Naive thymus-derived CD8-positive, alpha-beta T cell (primary cell): Measurements from ENCODE around the gene KIF13A. TPM values are rescaled to one million over a fixed set of nuclear protein-coding genes. Genes with fewer than 3 reads are reported as not detected.
A peak's percentile ranks its signal among the peaks of the same experiment; 100 is the strongest.
"Not testable (repeated sequence)": the region's sequence is repeated elsewhere in the genome, so short reads cannot be mapped to it uniquely, and the experiment has no call there.

Experiments
- ATAC-seq, 2 donors: fragments of 150-1000 bp; cut with Tn5 transposase in 1 of 2; sonication (Bioruptor Pico), chemical (Tn5 transposase) in 1 of 2; 1 replicate in 1 of 2; 2 replicates in 1 of 2; pipeline ENCODE4 v1.10.0; 2021; ENCODE audit warnings: mild to moderate bottlenecking in 2 of 2, moderate library complexity in 2 of 2
- POLR2A ChIA-PET: fragments of 350-600 bp; sonication (Branson Sonifier 250); formaldehyde crosslinking; loops from one replicate; lab custom pipeline; 2021; ENCODE audit warnings: antibody characterized with exemption; lab: Charles Lee
- DNase-seq, 10 donors: peaks; one replicate each; pipeline versions ENCODE4 v3.0.0 to v3.0.0-alpha.2; 2020 to 2022
- H3K27ac Mint-ChIP-seq, 10 donors: one replicate each; pipeline ENCODE4 v1.8.0; 2020 to 2022; ENCODE audit warnings: mild to moderate bottlenecking in 10 of 10, mixed read lengths in 10 of 10, moderate library complexity in 4 of 10, inconsistent platforms in 1 of 10
- H3K27me3 Mint-ChIP-seq, 5 donors: one replicate each; pipeline ENCODE4 v1.8.0; 2021 to 2022; ENCODE audit warnings: mixed read lengths in 5 of 5
- H3K36me3 Mint-ChIP-seq, 3 donors: one replicate each; pipeline ENCODE4 v1.8.0; 2020 to 2022; ENCODE audit warnings: mixed read lengths in 3 of 3, mild to moderate bottlenecking in 2 of 3, inconsistent platforms in 1 of 3
- H3K4me1 Mint-ChIP-seq, 4 donors: one replicate each; pipeline ENCODE4 v1.8.0; 2021 to 2022; ENCODE audit warnings: mixed read lengths in 4 of 4
- H3K4me3 Mint-ChIP-seq, 10 donors: one replicate each; pipeline ENCODE4 v1.8.0; 2020 to 2022; ENCODE audit warnings: mild to moderate bottlenecking in 10 of 10, mixed read lengths in 10 of 10, moderate library complexity in 6 of 10, inconsistent platforms in 1 of 10
- H3K9me3 Mint-ChIP-seq, 9 donors: one replicate each; pipeline ENCODE4 v1.8.0; 2020 to 2022; ENCODE audit warnings: mixed read lengths in 9 of 9, mild to moderate bottlenecking in 3 of 9, inconsistent platforms in 1 of 9, moderate library complexity in 1 of 9
- polyA plus RNA-seq, 3 donors: library from polyadenylated mRNA; unstranded; fragments of 300-500 nt; fragmentation: Illumina TruSeq; gene quantifications; one replicate each; pipeline ENCODE4 v1.2.3, GENCODE V29; 2021
- total RNA-seq, 8 experiments: library from RNA in 2 of 8; stranded (reverse) in 2 of 8; gene quantifications; one replicate each; pipeline ENCODE4 v1.2.3 and lab custom pipeline; 2021 to 2026

The KIF13A gene
- total and polyA plus RNA-seq, 5 experiments from 2014 or later = 0.49 to 0.81 TPM; not detected in 3

GRCh38 chr6:17897681-17898080 is 89.8 kb downstream of the KIF13A start:
- no peak for ATAC-seq
- Mint-ChIP-seq H3K4me3 (no peak overlapping the region), H3K27me3 (peaks cover 0 to 12% (median 8%) of the 10 kb centered on the region in 5 donors), H3K36me3 (peaks cover 0 to 23% (median 9%) of the 10 kb centered on the region in 3 donors), H3K9me3 (peaks cover 7 to 37% (median 24%) of the 10 kb centered on the region in 9 donors), H3K4me1 (no peaks in the 10 kb centered on the region), H3K27ac (no peak overlapping the region)
- DNase-seq = no peak
- POLR2A ChIA-PET = interaction anchor here (0.6 kb wide), 1 partner anchor 473 kb away, joined by 5 read pairs; no protein-coding TSS in a partner anchor

GRCh38 chr6:17894905-17895304 is 92.5 kb downstream of the KIF13A start:
- peaks cover 0 to 23% (median 5%) of the 10 kb centered on the region in 3 donors for H3K36me3 Mint-ChIP-seq
- ATAC-seq (no peak), DNase-seq (no peak)
- peaks cover 0 to 24% (median 12%) of the 10 kb centered on the region in 5 donors for H3K27me3 Mint-ChIP-seq
- H3K4me1 Mint-ChIP-seq = no peaks in the 10 kb centered on the region
- H3K9me3 Mint-ChIP-seq = peaks cover 7 to 37% (median 20%) of the 10 kb centered on the region in 9 donors
- POLR2A ChIA-PET = no interaction called here
- H3K27ac Mint-ChIP-seq = no peak overlapping the region
- H3K4me3 Mint-ChIP-seq = no peak overlapping the region

GRCh38 chr6:17894191-17894590 is 93.2 kb downstream of the KIF13A start:
- Mint-ChIP-seq H3K4me3 (no peak overlapping the region), H3K36me3 (peaks cover 0 to 23% (median 5%) of the 10 kb centered on the region in 3 donors)

GRCh38 chr6:17892097-17892686 is 95.2 kb downstream of the KIF13A start:
- no peak overlapping the region for H3K27ac Mint-ChIP-seq
- H3K27me3 Mint-ChIP-seq = peaks cover 0 to 14% (median 9%) of the 10 kb centered on the region in 5 donors
- H3K4me3 Mint-ChIP-seq = no peak overlapping the region
- DNase-seq = no peak
- no peaks in the 10 kb centered on the region for H3K4me1 Mint-ChIP-seq
- ATAC-seq = no peak
- H3K9me3 Mint-ChIP-seq = peaks cover 7 to 30% (median 20%) of the 10 kb centered on the region in 9 donors
- POLR2A ChIA-PET = no interaction called here
- H3K36me3 Mint-ChIP-seq = peaks cover 0 to 20% (median under 1%) of the 10 kb centered on the region in 3 donors

More at GRCh38 chr6:17894191-17894590, 93.2 kb downstream of the KIF13A start:
- no peak for ATAC-seq
- POLR2A ChIA-PET = no interaction called here
- Mint-ChIP-seq H3K27me3 (peaks cover 0 to 24% (median 10%) of the 10 kb centered on the region in 5 donors), H3K4me1 (no peaks in the 10 kb centered on the region), H3K9me3 (peaks cover 7 to 37% (median 20%) of the 10 kb centered on the region in 9 donors), H3K27ac (no peak overlapping the region)
- DNase-seq = no peak

GRCh38 chr6:17890309-17890708 is 97.1 kb downstream of the KIF13A start:
- Mint-ChIP-seq H3K4me3 (no peak overlapping the region), H3K4me1 (peaks cover 0 to 9% (median 3%) of the 10 kb centered on the region in 4 donors), H3K9me3 (peaks cover 2 to 17% (median 6%) of the 10 kb centered on the region in 9 donors), H3K27me3 (peaks cover 0 to 15% (median 12%) of the 10 kb centered on the region in 5 donors), H3K36me3 (peaks cover 0 to 5% (median 0%) of the 10 kb centered on the region in 3 donors), H3K27ac (no peak overlapping the region)
- DNase-seq (no peak), ATAC-seq (no peak)
- POLR2A ChIA-PET = no interaction called here

- Mint-ChIP-seq H3K27me3 (peaks cover 0 to 16% (median 12%) of the 10 kb centered on the region in 5 donors), H3K4me1 (peaks cover under 1 to 14% (median 9%) of the 10 kb centered on the region in 4 donors), H3K9me3 (peaks cover 0 to 12% (median 3%) of the 10 kb centered on the region in 9 donors)
- ATAC-seq, DNase-seq, H3K27ac Mint-ChIP-seq, H3K4me3 Mint-ChIP-seq, POLR2A ChIA-PET, H3K36me3 Mint-ChIP-seq: not testable (repeated sequence)
These were observed 97.7 kb downstream of the KIF13A start for GRCh38 chr6:17889777-17890176.

GRCh38 chr6:17886891-17887290 is 100.5 kb downstream of the KIF13A start:
- ATAC-seq (no peak), DNase-seq (no peak)
- H3K4me3 Mint-ChIP-seq = no peak overlapping the region
- peaks cover 2 to 29% (median 14%) of the 10 kb centered on the region in 4 donors for H3K4me1 Mint-ChIP-seq
- H3K27me3 Mint-ChIP-seq = peaks cover 3 to 22% (median 11%) of the 10 kb centered on the region in 5 donors
- no peak overlapping the region for H3K27ac Mint-ChIP-seq
- no peaks in the 10 kb centered on the region for H3K36me3 Mint-ChIP-seq
- POLR2A ChIA-PET = no interaction called here
- peaks cover 0 to 2% (median 0%) of the 10 kb centered on the region in 9 donors for H3K9me3 Mint-ChIP-seq

- DNase-seq (no peak), ATAC-seq (no peak)
- peaks cover 2 to 29% (median 14%) of the 10 kb centered on the region in 4 donors for H3K4me1 Mint-ChIP-seq
- POLR2A ChIA-PET = no interaction called here
- no peak overlapping the region for H3K27ac Mint-ChIP-seq
- no peak overlapping the region for H3K4me3 Mint-ChIP-seq
- no peaks in the 10 kb centered on the region for H3K36me3 Mint-ChIP-seq
- H3K9me3 Mint-ChIP-seq = no peaks in the 10 kb centered on the region
- H3K27me3 Mint-ChIP-seq = peaks cover 3 to 18% (median 10%) of the 10 kb centered on the region in 5 donors
These were observed 101.4 kb downstream of the KIF13A start for GRCh38 chr6:17885889-17886576.

GRCh38 chr6:17884498-17885478 is 102.6 kb downstream of the KIF13A start:
- Mint-ChIP-seq H3K36me3 (no peaks in the 10 kb centered on the region), H3K9me3 (no peaks in the 10 kb centered on the region), H3K4me1 (peaks cover 2 to 29% (median 14%) of the 10 kb centered on the region in 4 donors), H3K27me3 (peaks cover 3 to 18% (median 8%) of the 10 kb centered on the region in 5 donors), H3K27ac (peak overlapping the region in 1 of 10 donors; percentile 11), H3K4me3 (peak overlapping the region in 3 of 10 donors; percentile 18 to 60 (median 43))
- DNase-seq (no peak), ATAC-seq (no peak)
- POLR2A ChIA-PET = no interaction called here

GRCh38 chr6:17883665-17884497 is 103.6 kb downstream of the KIF13A start:
- Mint-ChIP-seq H3K9me3 (no peaks in the 10 kb centered on the region), H3K27me3 (peaks cover 4 to 18% (median 8%) of the 10 kb centered on the region in 5 donors), H3K4me3 (peak overlapping the region in 1 of 10 donors; percentile 60), H3K4me1 (peaks cover 2 to 29% (median 14%) of the 10 kb centered on the region in 4 donors), H3K36me3 (no peaks in the 10 kb centered on the region), H3K27ac (no peak overlapping the region)
- DNase-seq = no peak
- POLR2A ChIA-PET = no interaction called here
- ATAC-seq = no peak

GRCh38 chr6:17881085-17881858 is 106.2 kb downstream of the KIF13A start:
- no peaks in the 10 kb centered on the region for H3K36me3 Mint-ChIP-seq
- DNase-seq (no peak), ATAC-seq (no peak)
- no peak overlapping the region for H3K4me3 Mint-ChIP-seq
- no peak overlapping the region for H3K27ac Mint-ChIP-seq
- POLR2A ChIA-PET = no interaction called here
- peaks cover 2 to 28% (median 14%) of the 10 kb centered on the region in 4 donors for H3K4me1 Mint-ChIP-seq
- peaks cover 4 to 18% (median 10%) of the 10 kb centered on the region in 5 donors for H3K27me3 Mint-ChIP-seq
- no peaks in the 10 kb centered on the region for H3K9me3 Mint-ChIP-seq
